RWPE2 (cell line): ENCODE results near the gene PCBP4.
A peak's percentile ranks its signal among the peaks of the same experiment; 100 is the strongest.
"Not testable (repeated sequence)": the region's sequence is repeated elsewhere in the genome, so short reads cannot be mapped to it uniquely, and the experiment has no call there.

Experiments used
- ATAC-seq: fragments of 200-7000 bp; cut with Tn5 transposase; 3 replicates; pipeline ENCODE4 v1.9.1; 2021; ENCODE audit warnings: low read depth
- DNase-seq: peaks from one replicate; pipeline ENCODE4 v3.0.0-alpha.2; 2020; ENCODE audit warnings: low spot score
- H3K27ac ChIP-seq: fragments of 450-650 bp; 2 replicates; pipeline ENCODE4 v1.5.1; 2017; ENCODE audit warnings: mild to moderate bottlenecking; ENCODE audit not compliant: poor library complexity, severe bottlenecking
- H3K27me3 ChIP-seq: fragments of 250-450 bp; sonication (Bioruptor Pico); 2 replicates; pipeline ENCODE4 v1.5.1; 2021; ENCODE audit warnings: mild to moderate bottlenecking, moderate library complexity; ENCODE audit not compliant: insufficient read depth, poor library complexity, severe bottlenecking
- H3K36me3 ChIP-seq: fragments of 250-450 bp; sonication (Bioruptor Pico); 2 replicates; pipeline ENCODE4 v1.5.1; 2020; ENCODE audit warnings: low read depth, mild to moderate bottlenecking, moderate library complexity
- H3K4me1 ChIP-seq: fragments of 250-450 bp; sonication (Bioruptor Pico); 2 replicates; pipeline ENCODE4 v1.5.1; 2021; ENCODE audit warnings: mild to moderate bottlenecking, moderate library complexity; ENCODE audit not compliant: insufficient read depth, poor library complexity, severe bottlenecking
- H3K4me3 ChIP-seq: fragments of 250-450 bp; sonication (Bioruptor Pico); 2 replicates; pipeline ENCODE4 v1.5.1; 2021; ENCODE audit warnings: mild to moderate bottlenecking, moderate library complexity; ENCODE audit not compliant: severe bottlenecking
- H3K9me3 ChIP-seq: fragments of 250-450 bp; sonication (Bioruptor Pico); 2 replicates; pipeline ENCODE4 v1.5.1; 2021; ENCODE audit warnings: mild to moderate bottlenecking, moderate library complexity; ENCODE audit not compliant: severe bottlenecking
- TF ChIP-seq, protein P1 (sequence below): fragments of 450-650 bp; IDR thresholded peaks from one replicate; pipeline ENCODE4 v1.5.1; 2017; ENCODE audit warnings: mild to moderate bottlenecking, moderate library complexity; ENCODE audit not compliant: poor library complexity, severe bottlenecking

The PCBP4 gene

DNA sequence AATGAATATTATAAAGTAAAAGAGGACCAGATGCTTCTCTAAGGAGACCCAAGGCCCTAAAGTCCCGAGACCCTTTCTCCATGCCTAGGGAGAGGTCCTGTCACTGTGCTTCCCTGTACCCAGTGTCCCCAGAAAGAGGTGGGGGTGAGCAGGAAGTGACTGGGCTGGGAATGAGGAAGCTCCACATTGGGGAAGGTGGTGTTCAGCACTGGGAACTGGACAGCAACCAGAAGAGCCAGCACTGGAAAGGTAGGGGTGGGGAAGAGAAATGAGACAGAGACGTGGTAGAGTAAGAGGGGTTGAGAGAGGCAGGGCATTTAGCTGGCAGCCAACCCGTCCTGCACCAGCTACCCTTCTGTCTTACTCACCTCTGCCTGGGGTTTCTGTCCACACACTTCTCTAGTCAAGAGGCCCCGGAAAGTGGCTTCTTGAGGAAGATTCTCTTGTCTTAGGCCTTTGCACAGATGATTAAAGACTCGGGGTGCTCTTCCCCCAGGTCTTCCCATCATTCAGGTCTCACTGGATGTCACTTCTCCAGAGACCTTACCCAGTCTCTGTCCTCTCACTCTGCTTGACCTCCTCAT lies 37.7 kb downstream of the PCBP4 start:
- Histone ChIP-seq H3K9me3 (no peaks in the 10 kb centered on the region), H3K4me3 (no peak overlapping the region), H3K4me1 (no peaks in the 10 kb centered on the region), H3K27ac (no peak overlapping the region), H3K36me3 (peaks cover 3% of the 10 kb centered on the region), H3K27me3 (no peaks in the 10 kb centered on the region)
- ATAC-seq (peak; percentile 43; the same call in 1 of the 3 replicates), DNase-seq (no peak)
- TF ChIP-seq, protein P1, sequence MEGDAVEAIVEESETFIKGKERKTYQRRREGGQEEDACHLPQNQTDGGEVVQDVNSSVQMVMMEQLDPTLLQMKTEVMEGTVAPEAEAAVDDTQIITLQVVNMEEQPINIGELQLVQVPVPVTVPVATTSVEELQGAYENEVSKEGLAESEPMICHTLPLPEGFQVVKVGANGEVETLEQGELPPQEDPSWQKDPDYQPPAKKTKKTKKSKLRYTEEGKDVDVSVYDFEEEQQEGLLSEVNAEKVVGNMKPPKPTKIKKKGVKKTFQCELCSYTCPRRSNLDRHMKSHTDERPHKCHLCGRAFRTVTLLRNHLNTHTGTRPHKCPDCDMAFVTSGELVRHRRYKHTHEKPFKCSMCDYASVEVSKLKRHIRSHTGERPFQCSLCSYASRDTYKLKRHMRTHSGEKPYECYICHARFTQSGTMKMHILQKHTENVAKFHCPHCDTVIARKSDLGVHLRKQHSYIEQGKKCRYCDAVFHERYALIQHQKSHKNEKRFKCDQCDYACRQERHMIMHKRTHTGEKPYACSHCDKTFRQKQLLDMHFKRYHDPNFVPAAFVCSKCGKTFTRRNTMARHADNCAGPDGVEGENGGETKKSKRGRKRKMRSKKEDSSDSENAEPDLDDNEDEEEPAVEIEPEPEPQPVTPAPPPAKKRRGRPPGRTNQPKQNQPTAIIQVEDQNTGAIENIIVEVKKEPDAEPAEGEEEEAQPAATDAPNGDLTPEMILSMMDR = no peak

DNA sequence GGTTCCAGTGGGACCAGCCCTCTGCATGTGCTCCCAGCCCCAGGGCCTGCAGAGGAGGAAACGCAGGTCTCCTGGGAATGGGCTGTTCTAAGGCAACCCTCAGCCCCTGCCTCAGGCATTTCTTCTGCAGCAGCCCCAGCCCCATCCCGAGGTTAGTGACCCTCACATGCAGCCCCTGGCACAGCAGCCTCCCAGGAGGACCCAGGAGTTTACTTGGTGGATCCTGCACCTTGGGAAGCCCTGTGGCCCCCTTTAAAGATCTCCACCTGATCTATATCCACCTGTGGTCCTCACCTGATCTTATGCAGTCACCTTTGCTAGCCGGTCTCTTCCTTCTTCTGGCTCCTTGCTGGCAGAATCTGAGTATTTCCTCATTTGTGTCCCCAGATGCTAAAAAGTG lies 38.3 kb downstream of the PCBP4 start:
- H3K27ac ChIP-seq = not testable (repeated sequence)

DNA sequence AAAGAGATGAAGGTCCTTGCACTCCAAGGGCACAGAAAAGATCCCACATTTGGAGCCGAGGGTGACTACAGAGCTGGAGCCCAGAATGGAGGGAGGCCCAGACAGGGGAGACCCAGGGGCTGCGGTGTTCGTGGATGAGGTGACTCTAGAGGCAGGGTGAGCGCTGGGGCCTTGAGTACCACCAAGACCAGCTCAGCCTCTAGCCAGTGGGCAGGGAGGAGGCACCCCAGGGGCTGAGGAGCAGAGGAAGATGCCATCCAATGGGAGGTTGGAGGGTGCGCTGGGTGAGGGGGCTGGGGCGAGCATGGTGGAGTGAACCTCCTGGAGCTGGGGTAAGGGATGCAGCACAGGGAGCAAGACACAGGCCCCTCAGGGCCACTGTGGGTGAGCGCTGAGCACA lies 38.8 kb downstream of the PCBP4 start:
- Histone ChIP-seq H3K27me3 (no peaks in the 10 kb centered on the region), H3K36me3 (no peaks in the 10 kb centered on the region), H3K27ac (no peak overlapping the region), H3K4me3 (no peak overlapping the region), H3K9me3 (no peaks in the 10 kb centered on the region), H3K4me1 (no peaks in the 10 kb centered on the region)
- ATAC-seq (no peak), DNase-seq (no peak)
- TF ChIP-seq, protein P1 = no peak

More for the DNA sequence above, 38.3 kb downstream of the PCBP4 start:
- H3K4me1 ChIP-seq, H3K27me3 ChIP-seq, H3K9me3 ChIP-seq, H3K4me3 ChIP-seq, DNase-seq, H3K36me3 ChIP-seq, ATAC-seq: not testable (repeated sequence)

DNA sequence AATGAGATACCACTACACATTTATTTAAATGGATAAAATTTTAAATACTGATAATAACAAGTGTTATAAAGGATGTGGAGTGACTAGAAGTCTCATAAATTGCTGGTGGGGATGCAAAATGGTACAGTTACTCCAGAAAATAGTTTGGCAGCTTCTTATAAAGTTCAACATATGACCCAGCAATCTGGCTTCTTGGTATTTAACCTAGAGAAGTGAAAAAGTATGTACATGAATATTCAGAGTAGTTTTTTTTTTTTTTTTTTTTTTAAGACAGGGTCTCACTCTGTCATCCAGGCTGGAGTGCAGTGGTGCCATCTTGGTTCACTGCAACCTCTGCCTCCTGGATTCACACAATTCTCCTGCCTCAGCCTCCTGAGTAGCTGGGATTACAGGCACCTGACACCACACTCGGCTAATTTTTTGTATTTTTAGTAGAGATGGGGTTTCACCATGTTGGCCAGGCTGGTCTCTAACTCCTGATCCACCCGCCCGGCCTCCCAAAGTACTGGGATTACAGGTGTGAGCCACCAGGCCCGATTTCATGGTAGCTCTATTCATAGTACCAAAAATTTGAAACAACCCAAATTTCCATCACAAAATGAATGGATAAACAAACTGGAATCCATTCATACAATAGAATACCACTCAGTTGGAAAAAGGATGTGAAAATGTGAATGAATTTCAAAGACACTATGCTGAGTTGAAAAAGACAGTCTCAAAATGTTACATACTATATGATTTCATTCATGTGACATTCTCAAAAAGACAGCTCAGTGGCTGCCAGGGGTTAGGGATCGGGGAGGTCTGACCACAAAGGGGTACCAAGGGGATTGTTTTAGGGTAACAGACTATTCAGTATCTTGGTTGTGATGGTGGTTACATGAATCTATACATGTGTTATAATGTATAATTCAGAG lies 39.9 kb downstream of the PCBP4 start:
- no peaks in the 10 kb centered on the region for H3K9me3 ChIP-seq
- ATAC-seq = no peak
- H3K27me3 ChIP-seq = no peaks in the 10 kb centered on the region
- H3K27ac ChIP-seq = no peak overlapping the region
- no peaks in the 10 kb centered on the region for H3K36me3 ChIP-seq
- DNase-seq = no peak
- H3K4me3 ChIP-seq = no peak overlapping the region
- no peaks in the 10 kb centered on the region for H3K4me1 ChIP-seq
- TF ChIP-seq, protein P1 = no peak

DNA sequence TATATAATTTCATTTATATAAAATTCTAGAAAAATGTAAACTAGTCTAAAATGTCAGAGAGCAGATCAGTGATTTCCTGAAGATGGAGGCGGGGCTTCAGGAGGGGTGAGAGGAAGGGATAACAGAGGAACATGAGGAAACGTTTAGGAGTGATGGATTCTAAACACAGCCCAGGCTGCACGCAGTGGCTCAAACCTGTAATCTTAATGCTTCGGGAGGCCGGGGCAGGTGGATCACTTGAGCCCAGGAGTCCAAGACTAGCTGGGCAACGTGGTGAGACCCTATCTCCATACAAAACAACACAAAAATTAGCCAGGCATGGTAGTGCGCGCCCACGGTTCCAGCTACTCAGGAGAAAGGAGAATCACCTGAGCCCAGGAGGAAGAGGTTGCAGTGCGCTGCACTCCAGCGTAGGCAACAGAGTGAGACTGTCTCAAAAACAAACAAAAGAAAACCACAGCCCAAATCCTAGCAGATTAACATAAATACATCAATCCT lies 46.1 kb downstream of the PCBP4 start:
- H3K9me3 ChIP-seq = no peaks in the 10 kb centered on the region
- no peak overlapping the region for H3K4me3 ChIP-seq
- H3K4me1 ChIP-seq = no peaks in the 10 kb centered on the region
- DNase-seq (no peak), ATAC-seq (no peak)
- H3K27ac ChIP-seq = no peak overlapping the region
- H3K27me3 ChIP-seq = no peaks in the 10 kb centered on the region
- TF ChIP-seq, protein P1 = no peak
- H3K36me3 ChIP-seq = no peaks in the 10 kb centered on the region
